GM20000 (cell line): ENCODE results near the gene POR.

Source experiments
- DNase-seq: peaks from one replicate; pipeline ENCODE4 v3.0.0; 2012; ENCODE audit warnings: low spot score
- TF ChIP-seq, protein P1 (sequence below): IDR thresholded peaks from 2 replicates; pipeline ENCODE4 v1.5.1; 2012; ENCODE audit warnings: mild to moderate bottlenecking, control low read depth; ENCODE audit errors: extremely low read depth, missing control alignments

Gene POR

DNA sequence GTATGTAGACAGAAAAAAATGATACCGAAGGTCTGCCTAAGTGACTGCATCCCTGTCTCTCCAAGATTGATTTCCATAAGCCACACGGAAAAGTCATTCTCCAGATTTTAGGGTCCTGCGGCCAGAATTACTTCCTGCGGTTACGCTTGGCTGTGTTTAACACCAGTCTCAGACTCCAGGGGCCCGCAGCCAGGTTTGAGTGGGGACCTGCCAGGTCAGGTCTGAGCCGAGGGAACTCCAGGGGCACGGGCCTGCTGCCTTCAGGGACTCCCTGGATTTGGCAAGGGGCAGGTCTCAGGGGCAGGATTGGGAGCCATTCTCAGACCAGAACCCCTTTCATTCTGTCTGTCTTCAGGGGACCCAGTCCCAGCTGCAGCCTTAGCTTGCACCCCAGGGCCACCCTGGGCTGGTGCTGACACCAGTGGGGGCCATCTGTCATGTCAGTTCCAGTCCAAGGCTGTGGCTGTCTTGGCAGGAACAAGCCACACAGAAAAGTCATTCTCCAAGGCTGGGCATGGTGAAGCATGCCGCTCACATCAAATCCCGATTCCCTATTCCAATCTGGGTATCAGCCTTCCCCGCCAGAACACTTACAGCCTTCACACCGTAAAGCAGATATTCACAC is 40.5 kb downstream of the POR start:
- TF ChIP-seq, protein P1, sequence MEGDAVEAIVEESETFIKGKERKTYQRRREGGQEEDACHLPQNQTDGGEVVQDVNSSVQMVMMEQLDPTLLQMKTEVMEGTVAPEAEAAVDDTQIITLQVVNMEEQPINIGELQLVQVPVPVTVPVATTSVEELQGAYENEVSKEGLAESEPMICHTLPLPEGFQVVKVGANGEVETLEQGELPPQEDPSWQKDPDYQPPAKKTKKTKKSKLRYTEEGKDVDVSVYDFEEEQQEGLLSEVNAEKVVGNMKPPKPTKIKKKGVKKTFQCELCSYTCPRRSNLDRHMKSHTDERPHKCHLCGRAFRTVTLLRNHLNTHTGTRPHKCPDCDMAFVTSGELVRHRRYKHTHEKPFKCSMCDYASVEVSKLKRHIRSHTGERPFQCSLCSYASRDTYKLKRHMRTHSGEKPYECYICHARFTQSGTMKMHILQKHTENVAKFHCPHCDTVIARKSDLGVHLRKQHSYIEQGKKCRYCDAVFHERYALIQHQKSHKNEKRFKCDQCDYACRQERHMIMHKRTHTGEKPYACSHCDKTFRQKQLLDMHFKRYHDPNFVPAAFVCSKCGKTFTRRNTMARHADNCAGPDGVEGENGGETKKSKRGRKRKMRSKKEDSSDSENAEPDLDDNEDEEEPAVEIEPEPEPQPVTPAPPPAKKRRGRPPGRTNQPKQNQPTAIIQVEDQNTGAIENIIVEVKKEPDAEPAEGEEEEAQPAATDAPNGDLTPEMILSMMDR = no peak
- no peak for DNase-seq

DNA sequence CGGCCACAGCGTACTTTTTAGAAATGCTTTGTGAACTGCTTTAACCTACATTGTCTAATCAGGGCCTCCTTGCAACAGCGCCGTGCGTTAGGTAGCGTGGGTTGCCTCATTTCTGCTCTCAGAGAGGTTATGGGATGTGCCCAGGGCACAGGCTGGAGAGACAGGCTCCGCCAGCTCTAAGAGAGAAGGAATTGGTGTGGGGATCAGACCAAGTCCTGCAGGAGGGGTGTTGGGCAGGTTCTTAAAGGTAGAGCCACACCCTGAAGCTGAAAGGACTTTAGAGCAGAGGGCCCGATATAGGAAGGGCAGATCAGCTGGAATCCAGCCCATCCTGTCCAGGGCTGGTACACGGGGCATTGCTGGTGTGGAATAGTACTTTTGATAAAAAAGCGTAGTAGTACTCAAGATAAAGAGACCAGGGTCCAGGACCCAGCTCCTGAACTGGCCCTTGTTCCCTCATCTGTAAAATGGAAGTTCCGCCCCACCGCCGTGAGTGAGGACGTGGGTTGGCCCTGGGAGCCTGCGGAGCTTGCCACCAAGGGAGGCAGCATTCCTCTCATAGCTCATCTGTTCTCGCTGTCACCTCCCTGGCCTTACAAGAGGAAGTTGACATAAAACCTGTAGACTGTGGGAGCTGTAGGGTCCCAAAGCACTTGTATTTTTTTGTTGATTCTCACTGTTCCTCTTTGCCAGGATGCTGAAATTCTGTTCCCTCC is 42.2 kb downstream of the POR start:
- TF ChIP-seq, protein P1 = no peak
- DNase-seq = no peak

DNA sequence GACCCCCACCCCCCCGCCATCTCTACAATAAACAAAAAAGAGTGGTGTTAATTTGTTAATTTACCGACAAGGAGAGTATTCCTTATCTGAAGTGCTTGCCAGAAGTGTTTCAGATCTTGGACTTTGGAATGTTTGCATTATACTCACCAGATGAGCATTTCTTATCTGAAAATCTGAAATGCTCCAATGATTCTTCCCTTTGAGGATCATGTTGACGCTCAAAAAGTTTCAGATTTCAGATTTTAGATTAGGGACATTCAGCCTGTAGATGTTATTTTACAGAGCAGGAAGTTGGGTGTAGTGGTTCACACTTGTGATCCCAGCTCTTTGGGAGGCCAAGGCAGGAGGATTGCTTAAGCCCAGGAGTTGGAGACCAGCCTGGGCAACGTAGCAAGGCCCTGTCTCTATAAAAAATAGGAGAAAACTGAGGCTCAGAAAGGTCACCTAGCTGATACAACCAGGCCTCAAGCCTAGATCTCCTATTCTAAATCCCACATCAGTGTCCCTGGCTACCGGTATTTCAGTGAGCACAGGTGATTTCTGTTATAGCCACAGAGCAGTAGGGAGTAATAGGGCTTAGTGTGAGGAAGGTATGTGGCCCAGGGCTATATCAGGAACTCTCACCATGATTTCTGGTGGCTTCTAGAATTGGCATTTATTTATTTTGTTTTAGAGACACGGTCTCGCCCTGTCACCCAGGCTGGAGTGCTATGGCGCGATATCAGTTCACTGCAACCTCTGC is 44.0 kb downstream of the POR start:
- DNase-seq = no peak
- TF ChIP-seq, protein P1 = no peak

DNA sequence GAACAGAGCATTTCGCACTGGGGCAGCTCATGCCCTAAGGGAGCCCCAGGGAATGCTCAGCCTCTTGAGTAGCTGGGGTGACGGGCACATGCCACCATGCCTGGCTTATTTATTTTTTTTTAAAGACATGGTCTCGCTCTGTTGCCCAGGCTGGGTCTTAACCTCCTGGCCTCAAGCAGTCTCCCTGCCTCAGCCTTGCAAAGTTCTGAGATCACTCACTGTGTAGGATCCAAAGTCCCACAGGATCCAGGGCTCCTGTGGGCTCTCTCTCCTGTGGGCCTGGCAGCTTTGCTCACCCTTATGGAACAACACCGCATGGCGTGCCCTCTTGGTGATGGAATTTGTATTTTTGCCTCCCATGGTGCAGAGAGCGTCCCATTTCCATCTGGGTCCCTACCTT is 45.4 kb downstream of the POR start:
- DNase-seq = no peak
- TF ChIP-seq, protein P1 = no peak

GRCh38 chr7:75961218-75961617 is 46.3 kb downstream of the POR start:
- no peak for DNase-seq
- TF ChIP-seq, protein P1 = no peak

GRCh38 chr7:75962607-75963380 is 47.8 kb downstream of the POR start:
- TF ChIP-seq, protein P1 = no peak
- no peak for DNase-seq
